T-helper 1 cell (primary cell): ENCODE data around the gene POLR3E.
A peak's percentile ranks its signal among the peaks of the same experiment; 100 is the strongest.
"Not testable (repeated sequence)": the region's sequence is repeated elsewhere in the genome, so short reads cannot be mapped to it uniquely, and the experiment has no call there.

Experiments
- DNase-seq, 5 donors: peaks; one replicate each; pipeline ENCODE4 v3.0.0-alpha.2; 2012 to 2020

Gene POLR3E

GRCh38 chr16:22292320-22292719 lies 4.9 kb upstream of the POLR3E start:
- DNase-seq, result no peak

GRCh38 chr16:22293137-22294106 lies 3.8 kb upstream of the POLR3E start:
- DNase-seq, result no peak

GRCh38 chr16:22296225-22297113 lies 740 bp upstream of the POLR3E start:
- DNase-seq, result no peak

- DNase-seq, result peak; percentile 41 to 90 (median 60)
These were observed 893 bp downstream of the POLR3E start for GRCh38 chr16:22297871-22298733.

- DNase-seq, result no peak
These were observed 1.8 kb downstream of the POLR3E start for GRCh38 chr16:22299036-22299435.

GRCh38 chr16:22300427-22301071 lies 3.3 kb downstream of the POLR3E start:
- DNase-seq, result peak in 3 of 5 donors; percentile 28 to 56 (median 40)

- not testable (repeated sequence) for DNase-seq
These were observed 4.2 kb downstream of the POLR3E start for GRCh38 chr16:22301423-22301822.

- no peak for DNase-seq
These were observed 5.7 kb downstream of the POLR3E start for GRCh38 chr16:22302776-22303363.

- no peak for DNase-seq
These were observed 7.2 kb downstream of the POLR3E start for GRCh38 chr16:22304411-22304810.

GRCh38 chr16:22306788-22307187 lies 9.6 kb downstream of the POLR3E start:
- DNase-seq, result no peak

- no peak for DNase-seq
These were observed 10.6 kb downstream of the POLR3E start for GRCh38 chr16:22307838-22308237.

- no peak for DNase-seq
These were observed 11.8 kb downstream of the POLR3E start for GRCh38 chr16:22308824-22309520.

GRCh38 chr16:22311520-22311919 lies 14.3 kb downstream of the POLR3E start:
- DNase-seq, result no peak

GRCh38 chr16:22312897-22313781 lies 15.9 kb downstream of the POLR3E start:
- DNase-seq, result no peak

- no peak for DNase-seq
These were observed 16.8 kb downstream of the POLR3E start for GRCh38 chr16:22313876-22314470.

- no peak for DNase-seq
These were observed 17.7 kb downstream of the POLR3E start for GRCh38 chr16:22314661-22315626.

- no peak for DNase-seq
These were observed 18.8 kb downstream of the POLR3E start for GRCh38 chr16:22315979-22316378.

GRCh38 chr16:22316411-22316811 lies 19.2 kb downstream of the POLR3E start:
- DNase-seq, result no peak
